GM18868 (cell line): Measurements from ENCODE around the gene MAP3K4.

Experiments
- ATAC-seq: cut with Tn5 transposase; IDR thresholded peaks from one replicate; pipeline ENCODE4 v1.9.1; 2021; ENCODE audit warnings: mild to moderate bottlenecking, moderate library complexity; ENCODE audit not compliant: unreplicated experiment

The MAP3K4 gene

DNA sequence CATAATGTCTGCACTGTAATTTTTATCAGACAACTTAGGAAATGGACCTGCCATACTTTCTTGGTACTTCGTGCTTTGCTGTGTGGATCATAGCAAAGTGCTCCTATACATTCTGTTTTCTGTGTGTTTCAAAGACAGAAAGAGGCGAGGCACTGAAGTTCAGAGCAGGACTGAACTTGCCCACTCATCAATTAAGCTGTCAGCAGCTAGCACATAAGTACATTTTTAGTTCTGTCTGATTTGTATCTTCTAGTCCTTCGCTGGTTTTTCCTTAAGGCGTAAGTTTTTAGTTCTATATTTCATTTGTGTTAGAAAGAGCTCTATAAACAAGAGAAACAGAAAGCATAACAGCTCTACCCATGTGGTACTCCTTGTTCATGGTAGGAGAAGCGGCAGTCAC, 42.1 kb downstream of the MAP3K4 start:
- no peak for ATAC-seq

GRCh38 chr6:161035182-161035980, 43.8 kb downstream of the MAP3K4 start:
- peak; percentile 52 for ATAC-seq

GRCh38 chr6:161035981-161036263, 44.4 kb downstream of the MAP3K4 start:
- ATAC-seq: no peak

DNA sequence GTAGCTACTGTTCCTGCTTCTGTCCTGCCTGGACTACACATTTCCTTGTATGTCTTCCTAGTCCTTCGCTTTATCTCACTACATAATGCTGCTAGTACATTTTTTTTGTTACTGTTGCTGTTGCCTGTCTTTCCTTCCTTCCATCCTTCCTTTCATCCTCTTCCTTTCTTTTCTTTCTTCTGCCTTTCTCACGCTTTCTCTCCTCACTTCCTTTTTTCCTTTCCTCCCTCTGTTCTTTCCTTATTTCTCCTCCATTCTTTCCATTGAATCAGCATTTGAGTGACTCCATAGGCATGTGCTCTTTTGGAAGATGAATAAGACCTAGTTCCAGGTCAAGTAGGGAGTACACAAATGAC, 46.3 kb downstream of the MAP3K4 start:
- no peak for ATAC-seq

DNA sequence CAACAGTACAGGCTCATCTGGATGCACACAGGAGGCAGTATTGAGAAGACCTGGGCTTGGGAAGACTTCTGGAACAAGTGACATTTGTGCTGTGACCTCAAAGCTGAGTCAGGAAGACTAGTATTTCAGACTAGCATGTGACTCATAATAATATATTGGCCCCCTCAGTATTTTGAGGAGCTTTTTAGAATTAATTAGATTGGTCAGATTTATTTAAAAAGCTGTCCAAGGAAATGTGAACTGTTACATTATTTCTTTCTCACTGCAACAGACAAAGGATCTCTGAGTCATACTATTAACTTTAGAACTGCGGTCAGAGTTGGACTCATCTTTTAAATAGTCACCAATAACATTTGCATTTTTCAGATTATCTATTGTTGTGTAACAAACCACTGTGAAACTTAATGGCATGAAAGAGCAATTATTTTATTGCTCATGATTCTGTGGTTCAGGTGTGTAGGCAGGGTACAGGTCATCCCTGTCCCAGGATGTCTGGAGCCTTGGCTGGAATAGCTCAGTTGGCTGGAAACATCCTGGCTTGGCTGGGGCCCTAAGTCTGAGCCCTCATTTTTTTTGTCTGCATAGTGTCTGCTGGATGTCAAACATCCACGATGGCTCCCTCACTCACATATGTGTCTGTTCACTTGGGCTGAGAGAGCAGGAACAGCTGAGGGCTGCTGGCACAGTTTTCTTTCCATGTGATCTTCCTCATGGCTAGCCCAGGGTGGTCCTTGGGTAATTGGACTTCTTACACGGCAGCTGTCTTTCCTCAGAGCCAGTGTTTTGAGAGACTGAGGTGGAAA, 46.9 kb downstream of the MAP3K4 start:
- ATAC-seq: peak; percentile 89

- ATAC-seq: no peak
Measured at GRCh38 chr6:161041274-161041673, 49.7 kb downstream of the MAP3K4 start.

DNA sequence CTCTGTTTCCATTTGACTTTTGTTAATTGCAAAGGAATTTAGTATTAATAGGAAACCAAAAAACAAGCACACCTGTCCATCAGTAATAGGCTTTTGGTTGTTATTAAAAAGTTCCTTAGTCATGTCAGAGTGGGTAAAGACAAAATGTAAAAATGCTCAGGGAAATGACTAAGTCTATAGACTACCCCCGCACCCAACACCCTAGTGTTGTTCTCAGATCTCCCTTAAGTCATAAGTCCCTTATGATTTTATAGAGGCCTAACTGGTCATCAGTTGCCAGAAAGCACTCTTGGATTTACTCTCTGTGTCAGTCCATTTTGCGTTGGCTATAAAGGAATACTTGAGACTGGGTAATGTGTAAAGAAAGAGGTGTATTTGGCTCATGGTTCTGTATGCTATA, 52.8 kb downstream of the MAP3K4 start:
- ATAC-seq: no peak

- ATAC-seq: no peak
Measured at GRCh38 chr6:161048641-161049040, 57.1 kb downstream of the MAP3K4 start.

DNA sequence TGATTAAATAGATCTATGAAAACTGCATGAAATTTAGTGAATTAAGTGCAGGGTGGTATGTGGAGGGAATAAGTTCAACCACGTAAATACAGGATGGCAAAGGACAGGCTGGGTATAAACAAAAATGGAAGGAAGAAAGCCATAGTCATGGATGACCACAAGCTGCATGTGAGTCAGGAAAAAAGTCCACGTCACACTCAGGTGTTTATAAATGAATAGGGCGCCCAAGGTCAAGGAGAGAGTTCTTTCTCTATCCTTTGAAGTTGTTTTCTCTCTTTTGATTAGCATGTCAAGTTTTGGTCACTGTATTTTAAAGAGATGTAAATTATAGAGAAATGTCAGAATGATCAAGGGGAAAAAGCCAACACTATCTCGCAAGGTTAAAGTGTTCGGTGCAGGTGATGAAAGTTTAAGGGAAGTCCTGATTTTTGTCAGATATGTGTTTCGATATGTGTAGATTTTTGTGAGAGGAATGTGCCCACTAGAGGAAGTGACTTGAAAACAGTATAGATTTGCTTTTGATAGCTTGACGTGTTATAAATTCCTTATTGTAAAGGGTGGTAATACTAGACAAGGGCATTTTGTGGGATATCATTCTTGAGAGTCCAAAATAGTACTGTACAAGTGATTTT, 58.7 kb downstream of the MAP3K4 start:
- ATAC-seq: no peak

GRCh38 chr6:161053103-161053502, 61.5 kb downstream of the MAP3K4 start:
- ATAC-seq: no peak

GRCh38 chr6:161054876-161055275, 63.3 kb downstream of the MAP3K4 start:
- ATAC-seq: no peak

- ATAC-seq: peak; percentile 75
Measured at GRCh38 chr6:161056451-161056850, 64.9 kb downstream of the MAP3K4 start.

- ATAC-seq: peak; percentile 69
Measured at GRCh38 chr6:161057103-161058091, 65.8 kb downstream of the MAP3K4 start.

GRCh38 chr6:161058741-161059140, 67.2 kb downstream of the MAP3K4 start:
- ATAC-seq: no peak

DNA sequence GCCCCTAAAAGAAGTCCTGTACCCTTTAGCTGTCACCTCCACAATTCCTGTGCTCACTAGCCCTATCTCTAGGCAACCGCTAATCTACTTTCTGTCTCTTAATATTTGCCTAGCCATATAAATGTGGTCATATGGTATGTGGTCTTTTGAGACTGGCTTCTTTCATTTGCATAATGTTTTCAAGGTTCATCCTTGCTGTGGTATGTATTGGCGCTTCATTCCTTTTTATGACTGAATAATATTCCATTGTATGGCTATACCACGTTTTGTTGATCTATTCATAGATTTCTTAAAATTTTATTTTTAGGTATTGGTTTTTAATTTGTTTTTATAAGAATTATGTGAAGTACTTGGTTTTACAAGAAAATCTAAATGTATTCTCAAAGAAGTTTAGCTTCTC, 70.0 kb downstream of the MAP3K4 start:
- ATAC-seq: no peak

GRCh38 chr6:161064915-161065314, 73.3 kb downstream of the MAP3K4 start:
- no peak for ATAC-seq

- ATAC-seq: no peak
Measured at GRCh38 chr6:161066511-161066910, 74.9 kb downstream of the MAP3K4 start.

- ATAC-seq: no peak
Measured at GRCh38 chr6:161067749-161068148, 76.2 kb downstream of the MAP3K4 start.

- ATAC-seq: no peak
Measured at GRCh38 chr6:161068321-161068741, 76.8 kb downstream of the MAP3K4 start.

GRCh38 chr6:161073930-161074329, 82.4 kb downstream of the MAP3K4 start:
- ATAC-seq: no peak
